Neural cell (in vitro differentiated cells): ENCODE results near the gene FAM181B.

Experiments
- EZH2 ChIP-seq: fragments of 200-600, 300-800 bp; shearing (Covaris generic), sonication (generic); IDR thresholded peaks from 2 replicates; pipeline ENCODE4 v1.6.1; 2014; ENCODE audit warnings: antibody characterized with exemption, low read length, borderline replicate concordance, mild to moderate bottlenecking; ENCODE audit not compliant: insufficient read depth, poor library complexity, severe bottlenecking
- MXI1 ChIP-seq: fragments of 450-650 bp; conservative IDR thresholded peaks from 2 replicates; pipeline ENCODE4 v1.6.1; 2014; ENCODE audit warnings: antibody characterized with exemption, mild to moderate bottlenecking; ENCODE audit not compliant: poor library complexity, severe bottlenecking
- POLR2AphosphoS5 ChIP-seq: IDR thresholded peaks from 2 replicates; pipeline ENCODE4 v1.6.1; 2012
- SMC3 ChIP-seq: fragments of 450-650 bp; conservative IDR thresholded peaks from 2 replicates; pipeline ENCODE4 v1.6.1; 2014; ENCODE audit warnings: antibody characterized with exemption, mild to moderate bottlenecking, moderate library complexity; ENCODE audit not compliant: poor library complexity
- TAF1 ChIP-seq: IDR thresholded peaks from 2 replicates; pipeline ENCODE4 v1.6.1; 2012; ENCODE audit warnings: low read depth
- TF ChIP-seq, protein P1 (sequence below): fragments of 450-650 bp; IDR thresholded peaks from 2 replicates; pipeline ENCODE4 v1.5.1; 2014; ENCODE audit warnings: antibody characterized with exemption, mild to moderate bottlenecking, moderate library complexity; ENCODE audit not compliant: poor library complexity, severe bottlenecking

DNA sequence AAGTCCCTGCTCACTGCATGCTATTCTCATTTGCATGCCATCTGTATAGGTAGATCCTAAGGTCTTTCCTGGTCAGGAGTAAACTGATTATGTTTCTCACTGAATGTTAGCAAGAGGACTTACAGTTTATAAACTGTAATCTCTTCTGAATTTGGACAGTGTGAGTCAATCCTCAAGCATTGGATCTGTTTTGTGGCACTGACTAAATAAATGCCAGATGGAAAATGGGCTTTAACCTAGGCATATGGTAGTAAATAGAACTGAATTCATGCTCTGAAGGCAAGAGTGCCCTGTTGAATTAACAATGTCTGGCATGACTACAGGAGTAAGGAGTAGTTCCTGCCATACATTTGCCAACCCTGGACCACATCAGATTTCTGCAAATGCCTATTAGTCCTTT, 11.4 kb downstream of the FAM181B start:
- no peak for TF ChIP-seq MXI1
- no peak for TF ChIP-seq EZH2
- TF ChIP-seq POLR2AphosphoS5: no peak
- TF ChIP-seq, protein P1, sequence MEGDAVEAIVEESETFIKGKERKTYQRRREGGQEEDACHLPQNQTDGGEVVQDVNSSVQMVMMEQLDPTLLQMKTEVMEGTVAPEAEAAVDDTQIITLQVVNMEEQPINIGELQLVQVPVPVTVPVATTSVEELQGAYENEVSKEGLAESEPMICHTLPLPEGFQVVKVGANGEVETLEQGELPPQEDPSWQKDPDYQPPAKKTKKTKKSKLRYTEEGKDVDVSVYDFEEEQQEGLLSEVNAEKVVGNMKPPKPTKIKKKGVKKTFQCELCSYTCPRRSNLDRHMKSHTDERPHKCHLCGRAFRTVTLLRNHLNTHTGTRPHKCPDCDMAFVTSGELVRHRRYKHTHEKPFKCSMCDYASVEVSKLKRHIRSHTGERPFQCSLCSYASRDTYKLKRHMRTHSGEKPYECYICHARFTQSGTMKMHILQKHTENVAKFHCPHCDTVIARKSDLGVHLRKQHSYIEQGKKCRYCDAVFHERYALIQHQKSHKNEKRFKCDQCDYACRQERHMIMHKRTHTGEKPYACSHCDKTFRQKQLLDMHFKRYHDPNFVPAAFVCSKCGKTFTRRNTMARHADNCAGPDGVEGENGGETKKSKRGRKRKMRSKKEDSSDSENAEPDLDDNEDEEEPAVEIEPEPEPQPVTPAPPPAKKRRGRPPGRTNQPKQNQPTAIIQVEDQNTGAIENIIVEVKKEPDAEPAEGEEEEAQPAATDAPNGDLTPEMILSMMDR: no peak
- TF ChIP-seq TAF1: no peak
- TF ChIP-seq SMC3: no peak
